Measurements from ENCODE around the gene PPCS. TPM values are rescaled to one million over a fixed set of nuclear protein-coding genes. Genes with fewer than 3 reads are reported as not detected.

The PPCS gene
- total RNA-seq (39.3 and 49.6 TPM in 2 replicates), polyA plus RNA-seq (29.6 and 40.3 TPM in 2 replicates), polyA minus RNA-seq (ENCODE audit: low replicate concordance) (6.9 and 7.6 TPM in 2 replicates)
- polyA plus RNA-seq (2012) = 33.0 and 47.4 TPM in 2 replicates

GRCh38 chr1:42456010-42456753 lies at the start of gene PPCS, which contains the start of gene ZMYND12:
Gene PPCS (plus strand): TSS chr1:42456543. CDS start chr1:42456566, 23 bp downstream.
Gene ZMYND12 (minus strand): TSS chr1:42456022. CDS start chr1:42455997, 25 bp downstream.
- Histone ChIP-seq H3K4me3 (replicated peaks in 1 of 4; ENCODE audit: control extremely low read depth in 1 of 4, insufficient read depth in 1 of 4, low read depth in 3 of 4, low read length in 4 of 4) (peak within 1 kb of the TSS; percentile 59 to 85 (median 71)), H3K79me2 (ENCODE audit: control insufficient read depth, insufficient read depth, low read length) (no peaks in the 10 kb centered on the region), H3K4me2 (ENCODE audit: extremely low read depth, insufficient read depth, low read length) (peak within 1 kb of the TSS; percentile 91), H3K9ac (ENCODE audit: insufficient read depth, low read length) (peak within 1 kb of the TSS; percentile 88), H2AFZ (ENCODE audit: low read length) (peak within 1 kb of the TSS; percentile 99), H3K9me3 (ENCODE audit: control insufficient read depth, insufficient read depth, low read depth, low read length) (no peaks in the 10 kb centered on the region), H3K27me3 (ENCODE audit: control insufficient read depth, insufficient read depth, low read length) (no peaks in the 10 kb centered on the region), H3K36me3 (ENCODE audit: control insufficient read depth, insufficient read depth, low read length) (no peaks in the 10 kb centered on the region), H3K4me1 (ENCODE audit: control insufficient read depth, extremely low read depth, insufficient read depth, low read length) (peaks cover 2% of the 10 kb centered on the region), H3K27ac (ENCODE audit: insufficient read depth, low read length) (peak within 1 kb of the TSS; percentile 81), H4K20me1 (ENCODE audit: control insufficient read depth, extremely low read depth, insufficient read depth, low read length) (no peaks in the 10 kb centered on the region)
- DNase-seq (ENCODE audit: low read depth in 2 of 2) = peak; percentile 87 to 93
- no peak for TF ChIP-seq CTCF (conservative IDR thresholded peaks at IDR 0.05 in 1 of 2, IDR thresholded peaks at IDR 0.05 in 1 of 2; ENCODE audit: low read depth in 1 of 2, low read length in 2 of 2)
- no peak for TF ChIP-seq EZH2 (IDR thresholded peaks at IDR 0.05; ENCODE audit: low read length, missing control alignments)

- DNase-seq (ENCODE audit: low read depth in 2 of 2) = no peak
- Histone ChIP-seq H3K9ac (ENCODE audit: insufficient read depth, low read length) (no peak overlapping the region), H3K27me3 (ENCODE audit: control insufficient read depth, insufficient read depth, low read length) (no peaks in the 10 kb centered on the region), H4K20me1 (ENCODE audit: control insufficient read depth, extremely low read depth, insufficient read depth, low read length) (no peaks in the 10 kb centered on the region), H2AFZ (ENCODE audit: low read length) (no peak overlapping the region), H3K4me1 (ENCODE audit: control insufficient read depth, extremely low read depth, insufficient read depth, low read length) (no peaks in the 10 kb centered on the region), H3K4me2 (ENCODE audit: extremely low read depth, insufficient read depth, low read length) (no peak overlapping the region), H3K9me3 (ENCODE audit: control insufficient read depth, insufficient read depth, low read depth, low read length) (no peaks in the 10 kb centered on the region), H3K4me3 (replicated peaks in 1 of 4; ENCODE audit: control extremely low read depth in 1 of 4, insufficient read depth in 1 of 4, low read depth in 3 of 4, low read length in 4 of 4) (no peak overlapping the region), H3K79me2 (ENCODE audit: control insufficient read depth, insufficient read depth, low read length) (no peaks in the 10 kb centered on the region), H3K36me3 (ENCODE audit: control insufficient read depth, insufficient read depth, low read length) (no peaks in the 10 kb centered on the region), H3K27ac (ENCODE audit: insufficient read depth, low read length) (no peak overlapping the region)
- TF ChIP-seq CTCF (conservative IDR thresholded peaks at IDR 0.05 in 1 of 2, IDR thresholded peaks at IDR 0.05 in 1 of 2; ENCODE audit: low read depth in 1 of 2, low read length in 2 of 2) (no peak), EZH2 (IDR thresholded peaks at IDR 0.05; ENCODE audit: low read length, missing control alignments) (no peak)
Measured at GRCh38 chr1:42414551-42415496, 41.5 kb upstream of the PPCS start.

- Histone ChIP-seq H2AFZ (ENCODE audit: low read length) (no peak overlapping the region), H3K36me3 (ENCODE audit: control insufficient read depth, insufficient read depth, low read length) (no peaks in the 10 kb centered on the region), H3K4me2 (ENCODE audit: extremely low read depth, insufficient read depth, low read length) (no peak overlapping the region), H3K9ac (ENCODE audit: insufficient read depth, low read length) (no peak overlapping the region), H3K27ac (ENCODE audit: insufficient read depth, low read length) (no peak overlapping the region), H3K4me3 (replicated peaks in 1 of 4; ENCODE audit: control extremely low read depth in 1 of 4, insufficient read depth in 1 of 4, low read depth in 3 of 4, low read length in 4 of 4) (no peak overlapping the region), H3K9me3 (ENCODE audit: control insufficient read depth, insufficient read depth, low read depth, low read length) (no peaks in the 10 kb centered on the region), H4K20me1 (ENCODE audit: control insufficient read depth, extremely low read depth, insufficient read depth, low read length) (no peaks in the 10 kb centered on the region), H3K27me3 (ENCODE audit: control insufficient read depth, insufficient read depth, low read length) (no peaks in the 10 kb centered on the region), H3K79me2 (ENCODE audit: control insufficient read depth, insufficient read depth, low read length) (no peaks in the 10 kb centered on the region), H3K4me1 (ENCODE audit: control insufficient read depth, extremely low read depth, insufficient read depth, low read length) (peaks cover 2% of the 10 kb centered on the region)
- no peak for DNase-seq (ENCODE audit: low read depth in 2 of 2)
- no peak for TF ChIP-seq CTCF (conservative IDR thresholded peaks at IDR 0.05 in 1 of 2, IDR thresholded peaks at IDR 0.05 in 1 of 2; ENCODE audit: low read depth in 1 of 2, low read length in 2 of 2)
- TF ChIP-seq EZH2 (IDR thresholded peaks at IDR 0.05; ENCODE audit: low read length, missing control alignments) = no peak
Measured at GRCh38 chr1:42417166-42417565, 39.2 kb upstream of the PPCS start.
